ENCODE data around the gene ZBTB4.

The ZBTB4 gene

DNA sequence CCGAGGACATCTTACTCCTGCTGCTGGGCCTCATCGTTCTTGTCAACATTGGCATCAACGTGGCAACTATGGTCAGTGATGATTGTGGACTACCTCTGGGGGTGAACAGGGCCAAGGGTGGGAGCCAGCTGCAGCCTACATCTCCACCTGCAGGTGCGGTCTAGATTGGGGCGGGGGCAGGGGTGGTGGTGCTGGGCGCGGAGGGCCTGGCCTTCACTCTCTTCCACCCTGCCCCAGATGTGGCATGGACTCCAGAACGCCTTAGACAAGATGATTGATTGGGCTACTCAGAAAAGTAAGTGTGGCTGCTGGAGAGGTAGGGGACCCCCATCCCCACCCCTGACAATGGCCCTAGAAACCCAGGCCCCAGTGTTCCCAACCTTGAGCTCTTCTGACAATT, 53.7 kb downstream of the ZBTB4 start:
- Mint-ChIP-seq H3K36me3 (no peaks in the 10 kb centered on the region), H3K9me3 (no peaks in the 10 kb centered on the region), H3K27me3 (peaks cover 21% of the 10 kb centered on the region), H3K4me3 (no peak overlapping the region), H3K27ac (no peak overlapping the region), H3K4me1 (peaks cover 2% of the 10 kb centered on the region)
- CTCF ChIA-PET, result interaction anchor here (1.0 to 1.4 kb wide), 2 partner anchors 11 to 70 kb away, joined by 3 read pairs; partner anchors contain the start of gene TMEM95
- DNase-seq, result no peak

- H3K36me3 Mint-ChIP-seq, result no peaks in the 10 kb centered on the region
- no peak within 1 kb of the TSS for H3K27ac Mint-ChIP-seq
- H3K9me3 Mint-ChIP-seq, result no peaks in the 10 kb centered on the region
- H3K4me1 Mint-ChIP-seq, result peaks cover 2% of the 10 kb centered on the region
- CTCF ChIA-PET, result interaction anchor here (1.0 to 1.4 kb wide), 2 partner anchors 11 to 70 kb away, joined by 3 read pairs; partner anchors contain the start of gene TMEM95
- H3K27me3 Mint-ChIP-seq, result peaks cover 21% of the 10 kb centered on the region
- no peak for DNase-seq
- no peak within 1 kb of the TSS for H3K4me3 Mint-ChIP-seq
These were observed 54.1 kb downstream of the ZBTB4 start, which contains the start of gene SPEM2 for GRCh38 chr17:7425316-7425715. Gene SPEM2, plus strand, starts transcription at chr17:7425616. Its CDS starts 73 bp downstream, at chr17:7425689.

DNA sequence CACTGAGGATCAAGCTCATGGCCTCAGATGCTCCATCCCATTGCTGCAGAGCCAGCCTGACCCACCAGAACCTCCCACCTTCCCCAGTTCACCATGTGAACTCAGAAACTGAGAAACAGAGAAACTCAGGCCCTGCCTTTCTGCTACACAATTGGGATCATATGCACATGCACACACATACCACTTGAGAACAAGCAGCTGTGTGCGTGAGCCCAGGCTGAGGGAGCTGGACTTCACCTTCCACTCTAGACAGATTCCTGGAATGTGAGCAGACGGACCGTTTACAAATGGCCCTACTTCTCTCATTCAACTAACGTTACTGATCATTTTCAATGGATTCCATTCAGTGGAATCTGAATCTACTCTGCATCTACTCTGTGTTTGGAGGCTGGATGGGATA, 55.8 kb downstream of the ZBTB4 start:
- peaks cover 25% of the 10 kb centered on the region for H3K27me3 Mint-ChIP-seq
- H3K9me3 Mint-ChIP-seq, result no peaks in the 10 kb centered on the region
- no peaks in the 10 kb centered on the region for H3K36me3 Mint-ChIP-seq
- H3K27ac Mint-ChIP-seq, result no peak overlapping the region
- CTCF ChIA-PET, result interaction anchor here (0.9 kb wide), 1 partner anchor 12 kb away, joined by 4 read pairs; the partner anchor contains the start of gene TMEM102
- DNase-seq, result no peak
- H3K4me3 Mint-ChIP-seq, result no peak overlapping the region
- peaks cover 2% of the 10 kb centered on the region for H3K4me1 Mint-ChIP-seq

DNA sequence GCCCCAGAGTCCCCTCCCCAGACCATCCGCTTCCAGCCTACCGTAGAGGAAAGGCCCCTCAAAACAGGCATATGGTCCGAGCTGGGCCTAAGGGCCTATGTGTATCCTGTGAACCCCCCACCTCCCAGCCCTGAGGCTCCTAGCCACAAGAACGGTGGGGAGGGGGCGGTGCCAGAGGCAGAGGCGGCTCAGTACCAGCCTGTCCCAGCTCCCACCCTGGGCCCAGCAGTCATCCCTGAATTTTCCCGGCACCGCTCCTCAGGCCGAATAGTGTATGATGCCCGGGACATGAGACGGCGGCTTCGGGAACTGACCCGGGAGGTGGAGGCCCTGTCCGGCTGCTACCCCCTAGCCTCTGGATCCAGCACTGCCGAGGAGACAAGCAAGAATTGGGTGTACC, 58.2 kb downstream of the ZBTB4 start:
- CTCF ChIA-PET, result no interaction called here
- H3K4me3 Mint-ChIP-seq, result no peak overlapping the region
- no peak overlapping the region for H3K27ac Mint-ChIP-seq
- H3K27me3 Mint-ChIP-seq, result peaks cover 21% of the 10 kb centered on the region
- no peak for DNase-seq
- H3K4me1 Mint-ChIP-seq, result peaks cover 2% of the 10 kb centered on the region
- no peaks in the 10 kb centered on the region for H3K9me3 Mint-ChIP-seq
- H3K36me3 Mint-ChIP-seq, result no peaks in the 10 kb centered on the region

DNA sequence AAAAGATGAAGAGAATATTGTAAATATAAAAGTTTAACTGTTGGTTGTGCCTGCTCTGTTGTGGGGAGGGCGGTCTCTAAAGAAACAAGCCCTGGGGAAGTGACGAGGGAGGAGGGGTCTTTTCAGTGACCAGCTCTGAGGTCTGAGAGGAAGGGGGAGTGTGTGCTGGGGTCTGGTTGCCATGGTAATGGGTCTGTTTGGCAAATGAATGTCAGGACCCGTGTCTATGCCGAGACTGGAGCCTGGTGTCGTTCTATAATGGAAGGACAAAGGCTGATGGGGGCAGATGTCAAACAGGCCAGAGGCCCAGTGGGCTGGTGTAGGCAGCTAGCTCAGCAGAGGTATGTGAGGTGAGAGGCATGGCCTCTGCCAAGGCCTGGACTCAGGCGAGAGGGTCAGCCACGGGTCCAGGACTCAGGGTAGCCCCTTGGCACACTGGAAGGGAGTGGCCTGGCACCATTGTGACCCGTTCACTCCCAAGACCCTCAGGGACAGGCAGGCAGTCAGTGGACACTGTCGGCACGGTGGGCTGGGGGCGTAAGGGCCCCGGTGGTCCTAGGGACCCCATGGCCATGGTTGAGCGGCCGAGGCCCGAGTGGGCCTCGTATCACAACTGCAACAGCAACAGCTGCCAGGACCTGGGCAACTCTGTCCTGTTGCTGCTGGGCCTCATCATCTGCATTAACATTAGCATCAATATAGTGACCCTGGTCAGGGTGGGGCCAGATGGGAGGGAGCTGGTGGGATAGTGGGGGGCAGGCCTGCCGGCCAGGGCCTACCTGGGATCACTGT, 59.4 kb downstream of the ZBTB4 start, which contains the start of gene SPEM1:
SPEM1 (plus strand) TSS at position 506 of the 792 bp plus-strand sequence; CDS start at position 567, 61 bp downstream.
- no peak within 1 kb of the TSS for H3K27ac Mint-ChIP-seq
- no peak within 1 kb of the TSS for H3K4me3 Mint-ChIP-seq
- peaks cover 2% of the 10 kb centered on the region for H3K4me1 Mint-ChIP-seq
- no peaks in the 10 kb centered on the region for H3K9me3 Mint-ChIP-seq
- CTCF ChIA-PET, result no interaction called here
- H3K36me3 Mint-ChIP-seq, result no peaks in the 10 kb centered on the region
- no peak for DNase-seq
- peaks cover 20% of the 10 kb centered on the region for H3K27me3 Mint-ChIP-seq

GRCh38 chr17:7418472-7419152, 60.8 kb downstream of the ZBTB4 start:
- CTCF ChIA-PET, result no interaction called here
- no peak for DNase-seq
- Mint-ChIP-seq H3K9me3 (no peaks in the 10 kb centered on the region), H3K27me3 (peaks cover 6% of the 10 kb centered on the region), H3K4me1 (no peaks in the 10 kb centered on the region), H3K27ac (no peak overlapping the region), H3K36me3 (no peaks in the 10 kb centered on the region), H3K4me3 (no peak overlapping the region)

- Mint-ChIP-seq H3K4me1 (no peaks in the 10 kb centered on the region), H3K9me3 (no peaks in the 10 kb centered on the region), H3K36me3 (no peaks in the 10 kb centered on the region)
These were observed 62.3 kb downstream of the ZBTB4 start for GRCh38 chr17:7417056-7417655.

DNA sequence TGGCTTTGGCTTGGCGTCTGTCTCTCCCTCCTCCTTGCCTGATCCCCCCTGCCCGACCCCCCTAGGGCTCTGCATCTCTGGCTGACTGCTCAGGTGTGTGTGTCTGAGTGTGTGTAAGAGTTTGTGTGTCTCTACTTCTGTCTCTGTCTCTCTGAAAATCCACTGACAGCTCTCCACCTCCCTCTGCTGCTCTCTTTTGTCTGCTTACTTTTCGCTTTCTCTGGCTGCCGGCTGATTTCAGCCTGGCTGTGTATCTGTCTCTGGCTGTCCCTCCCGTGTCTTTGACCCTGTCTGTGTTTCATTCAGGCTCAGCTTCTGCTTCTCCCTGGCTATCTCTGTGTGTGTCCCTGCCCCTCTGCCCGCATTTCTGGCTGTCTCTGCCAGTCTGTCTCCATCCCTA, 63.1 kb downstream of the ZBTB4 start:
- H3K27me3 Mint-ChIP-seq, result peaks cover 14% of the 10 kb centered on the region
- H3K4me1 Mint-ChIP-seq, result no peaks in the 10 kb centered on the region
- CTCF ChIA-PET, result interaction anchor here (1.0 kb wide), 1 partner anchor 60 kb away, joined by 4 read pairs; no protein-coding TSS in a partner anchor
- no peaks in the 10 kb centered on the region for H3K9me3 Mint-ChIP-seq
- H3K36me3 Mint-ChIP-seq, result no peaks in the 10 kb centered on the region
- no peak overlapping the region for H3K27ac Mint-ChIP-seq
- no peak overlapping the region for H3K4me3 Mint-ChIP-seq
- DNase-seq, result no peak

More at GRCh38 chr17:7417056-7417655, 62.3 kb downstream of the ZBTB4 start:
- DNase-seq, result no peak
- peaks cover 13% of the 10 kb centered on the region for H3K27me3 Mint-ChIP-seq
- no peak overlapping the region for H3K27ac Mint-ChIP-seq
- H3K4me3 Mint-ChIP-seq, result no peak overlapping the region
- CTCF ChIA-PET, result interaction anchor here (1.0 kb wide), 1 partner anchor 61 kb away, joined by 4 read pairs; no protein-coding TSS in a partner anchor

DNA sequence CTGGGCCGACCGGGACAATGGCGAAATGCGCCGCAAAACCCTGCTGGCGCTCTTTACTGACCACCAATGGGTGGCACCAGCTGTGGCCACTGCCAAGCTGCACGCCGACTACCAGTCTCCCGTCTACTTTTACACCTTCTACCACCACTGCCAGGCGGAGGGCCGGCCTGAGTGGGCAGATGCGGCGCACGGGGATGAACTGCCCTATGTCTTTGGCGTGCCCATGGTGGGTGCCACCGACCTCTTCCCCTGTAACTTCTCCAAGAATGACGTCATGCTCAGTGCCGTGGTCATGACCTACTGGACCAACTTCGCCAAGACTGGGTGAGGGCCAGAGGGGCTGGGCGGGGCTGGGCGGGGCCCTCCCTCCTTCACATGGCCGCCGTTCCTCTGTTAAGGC, 63.6 kb downstream of the ZBTB4 start:
- Mint-ChIP-seq H3K9me3 (no peaks in the 10 kb centered on the region), H3K27ac (no peak overlapping the region), H3K4me1 (no peaks in the 10 kb centered on the region), H3K27me3 (peaks cover 19% of the 10 kb centered on the region), H3K4me3 (no peak overlapping the region), H3K36me3 (no peaks in the 10 kb centered on the region)
- no peak for DNase-seq
- CTCF ChIA-PET, result no interaction called here

DNA sequence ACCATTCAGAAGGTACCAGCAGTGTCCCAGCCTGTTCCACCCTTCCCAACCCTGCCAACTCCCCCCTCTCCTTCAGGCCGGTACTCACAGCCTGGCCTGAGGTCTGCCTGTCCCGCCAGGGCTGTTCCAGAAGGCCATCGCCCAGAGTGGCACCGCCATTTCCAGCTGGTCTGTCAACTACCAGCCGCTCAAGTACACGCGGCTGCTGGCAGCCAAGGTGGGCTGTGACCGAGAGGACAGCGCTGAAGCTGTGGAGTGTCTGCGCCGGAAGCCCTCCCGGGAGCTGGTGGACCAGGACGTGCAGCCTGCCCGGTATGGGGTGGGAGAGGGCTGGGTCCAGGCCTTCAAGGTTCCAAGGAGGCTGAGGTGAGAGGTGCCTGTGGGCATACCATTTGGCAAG, 64.6 kb downstream of the ZBTB4 start:
- Mint-ChIP-seq H3K9me3 (no peaks in the 10 kb centered on the region), H3K4me3 (no peak overlapping the region), H3K4me1 (no peaks in the 10 kb centered on the region), H3K27me3 (peaks cover 25% of the 10 kb centered on the region), H3K36me3 (no peaks in the 10 kb centered on the region), H3K27ac (no peak overlapping the region)
- DNase-seq, result no peak
- CTCF ChIA-PET, result interaction anchor here (0.6 kb wide), 1 partner anchor 362 kb away, joined by 4 read pairs; no protein-coding TSS in a partner anchor

DNA sequence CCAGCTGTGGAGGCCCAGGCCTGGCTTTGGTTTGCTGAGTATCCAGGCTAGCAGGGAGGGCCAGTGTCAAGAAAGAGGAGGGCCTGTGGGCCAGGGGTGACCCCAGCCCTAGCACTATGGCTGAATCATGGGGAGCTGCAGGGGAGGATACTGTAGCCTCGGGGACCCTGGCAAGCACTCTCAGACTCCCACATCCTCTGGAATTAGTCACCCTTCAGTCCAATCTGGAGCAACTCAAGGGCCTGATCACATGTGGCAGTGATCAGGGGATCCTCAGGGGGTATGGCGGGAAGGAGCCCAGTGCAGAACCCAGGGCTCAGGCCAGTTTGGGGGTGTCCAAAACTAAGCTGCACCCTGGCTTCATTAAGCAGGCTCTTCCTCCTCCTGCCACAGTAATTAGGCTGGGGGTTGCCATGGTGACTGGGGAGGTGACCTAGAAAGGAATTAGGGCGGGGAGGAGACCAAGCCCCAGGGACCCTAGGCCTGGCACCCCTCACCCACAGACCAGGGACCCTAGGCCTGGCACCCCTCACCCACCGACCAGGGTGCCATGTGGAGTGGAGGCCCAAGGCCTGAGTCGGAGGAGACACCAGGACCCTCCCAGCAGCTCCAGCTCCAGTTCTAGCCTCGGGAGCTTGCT, 66.0 kb downstream of the ZBTB4 start:
- CTCF ChIA-PET, result interaction anchor here (0.6 kb wide), 1 partner anchor 158 kb away, joined by 3 read pairs; no protein-coding TSS in a partner anchor
- Mint-ChIP-seq H3K9me3 (no peaks in the 10 kb centered on the region), H3K27me3 (peaks cover 31% of the 10 kb centered on the region), H3K36me3 (no peaks in the 10 kb centered on the region), H3K4me3 (no peak overlapping the region), H3K4me1 (peaks cover 2% of the 10 kb centered on the region), H3K27ac (no peak overlapping the region)
- no peak for DNase-seq

DNA sequence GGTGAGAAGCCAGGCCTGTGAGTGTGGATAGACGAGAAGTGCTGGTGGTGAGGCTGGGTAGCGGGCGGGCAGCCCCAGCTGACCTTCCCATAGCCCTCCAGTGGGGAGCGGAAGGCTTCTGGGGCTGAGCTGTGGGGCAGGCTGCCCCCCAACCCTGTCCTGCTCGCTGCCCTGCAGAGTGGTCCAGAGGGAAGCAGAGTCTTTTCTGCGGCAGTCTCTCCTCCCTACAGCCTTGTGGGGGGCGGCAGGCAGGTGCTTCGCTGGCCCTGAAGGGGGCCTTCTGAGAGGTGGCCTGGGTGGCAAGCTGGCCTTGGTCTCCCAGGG, 68.0 kb downstream of the ZBTB4 start:
- CTCF ChIA-PET, result no interaction called here
- no peak overlapping the region for H3K4me3 Mint-ChIP-seq
- H3K27me3 Mint-ChIP-seq, result peaks cover 47% of the 10 kb centered on the region

DNA sequence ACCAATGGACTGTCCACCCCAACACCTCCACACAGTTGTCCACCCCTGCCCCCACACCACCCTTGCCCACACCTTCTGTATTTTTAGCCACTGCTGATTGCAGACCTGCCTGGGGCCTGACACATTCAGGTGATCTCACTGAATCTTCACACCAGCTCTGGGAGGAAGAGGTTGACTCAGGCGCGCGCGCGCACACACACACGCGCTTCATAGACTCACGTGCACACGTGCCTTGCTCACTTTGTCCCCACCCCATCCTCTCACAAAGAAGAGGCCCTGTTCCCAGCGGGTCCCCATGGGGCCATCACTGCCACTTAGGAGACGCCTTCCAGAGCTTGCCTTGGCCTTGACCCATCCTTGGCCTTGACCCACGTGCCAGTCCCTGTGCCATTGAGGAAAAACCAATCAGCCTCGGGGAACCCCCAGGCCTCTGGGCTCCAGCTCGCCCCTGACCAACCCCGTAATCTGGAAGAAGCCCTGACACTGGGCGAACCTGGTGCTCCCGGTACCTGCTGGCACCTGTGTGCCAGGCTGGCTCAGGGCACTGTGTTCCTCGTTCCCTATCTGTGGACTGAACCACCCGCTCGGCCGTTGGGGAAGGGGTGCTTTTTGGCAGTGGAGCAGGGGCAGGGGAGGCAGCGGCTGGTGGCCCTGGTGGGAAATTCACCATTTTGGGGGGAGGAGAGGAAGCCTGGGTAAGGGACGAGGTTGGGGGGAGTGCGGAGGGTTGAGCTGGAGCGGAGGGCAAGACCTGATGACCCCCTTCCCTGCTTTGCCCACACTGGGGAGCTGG, 68.6 kb downstream of the ZBTB4 start:
- Mint-ChIP-seq H3K27ac (no peak overlapping the region), H3K9me3 (no peaks in the 10 kb centered on the region), H3K27me3 (peaks cover 53% of the 10 kb centered on the region), H3K4me1 (peaks cover 9% of the 10 kb centered on the region), H3K36me3 (no peaks in the 10 kb centered on the region), H3K4me3 (no peak overlapping the region)
- CTCF ChIA-PET, result no interaction called here
- DNase-seq, result no peak

More for the DNA sequence above, 68.0 kb downstream of the ZBTB4 start:
- Mint-ChIP-seq H3K9me3 (no peaks in the 10 kb centered on the region), H3K4me1 (peaks cover 6% of the 10 kb centered on the region), H3K36me3 (no peaks in the 10 kb centered on the region), H3K27ac (no peak overlapping the region)
- no peak for DNase-seq
